NCI-H446 (cell line): ENCODE data around the gene PPP2R5B.

ENCODE experiments used
- DNase-seq, 2 experiments: peaks; one replicate each; lab custom pipeline; 2025; lab: John Stamatoyannopoulos, UW

The PPP2R5B gene

DNA sequence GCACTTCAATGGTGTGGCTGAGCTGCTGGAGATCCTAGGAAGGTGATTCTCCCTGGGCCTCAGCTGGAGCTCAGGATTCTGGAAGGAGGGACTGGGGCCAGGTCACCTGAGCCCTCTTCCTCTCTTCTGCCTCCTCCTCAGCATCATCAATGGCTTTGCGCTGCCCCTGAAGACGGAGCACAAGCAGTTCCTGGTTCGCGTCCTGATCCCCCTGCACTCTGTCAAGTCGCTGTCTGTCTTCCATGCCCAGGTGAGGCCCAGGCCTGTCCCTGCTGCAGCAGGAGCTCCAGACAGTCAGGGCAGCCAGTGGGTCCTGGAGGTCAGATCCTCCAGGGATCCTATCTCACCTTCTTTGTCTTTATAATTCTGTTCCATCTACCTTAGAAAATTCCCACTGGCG lies 5.9 kb downstream of the PPP2R5B start:
- no peak for DNase-seq

DNA sequence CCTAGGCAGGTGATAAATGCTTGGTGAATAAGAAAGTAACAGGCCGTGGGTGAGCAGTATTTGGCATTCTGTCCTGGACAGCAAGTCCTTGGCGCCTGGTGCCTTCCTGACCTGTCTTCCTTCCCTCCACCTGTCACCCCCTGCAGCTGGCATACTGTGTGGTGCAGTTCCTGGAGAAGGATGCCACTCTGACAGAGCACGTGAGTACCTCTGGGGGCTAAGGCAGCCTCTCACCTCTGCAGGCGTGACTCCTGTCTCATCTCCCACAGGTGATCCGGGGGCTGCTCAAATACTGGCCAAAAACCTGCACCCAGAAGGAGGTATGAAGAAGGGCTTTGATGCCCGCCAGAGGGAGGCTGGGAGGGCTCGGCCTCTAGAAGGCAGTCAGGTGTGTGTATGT lies 6.8 kb downstream of the PPP2R5B start:
- DNase-seq, result no peak

DNA sequence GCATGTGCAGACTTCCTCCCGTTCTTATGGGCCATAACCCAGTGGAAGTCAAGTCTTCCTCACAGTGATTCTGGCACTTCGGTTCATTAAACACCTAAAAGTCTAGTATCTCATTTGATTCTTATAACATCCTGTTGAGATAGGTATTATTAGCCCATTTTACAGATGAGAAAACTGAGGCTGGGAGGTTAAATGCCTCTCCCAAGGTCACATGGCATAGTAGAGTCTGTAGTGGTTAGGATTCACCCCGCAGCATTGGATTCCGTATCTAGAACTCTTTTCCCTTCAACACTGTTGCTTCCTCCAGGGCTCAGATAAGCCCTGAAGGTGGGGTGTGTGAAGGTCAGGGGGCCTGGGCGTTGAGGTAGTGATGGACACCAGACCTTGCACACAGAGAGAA lies 7.8 kb downstream of the PPP2R5B start:
- DNase-seq, result no peak

DNA sequence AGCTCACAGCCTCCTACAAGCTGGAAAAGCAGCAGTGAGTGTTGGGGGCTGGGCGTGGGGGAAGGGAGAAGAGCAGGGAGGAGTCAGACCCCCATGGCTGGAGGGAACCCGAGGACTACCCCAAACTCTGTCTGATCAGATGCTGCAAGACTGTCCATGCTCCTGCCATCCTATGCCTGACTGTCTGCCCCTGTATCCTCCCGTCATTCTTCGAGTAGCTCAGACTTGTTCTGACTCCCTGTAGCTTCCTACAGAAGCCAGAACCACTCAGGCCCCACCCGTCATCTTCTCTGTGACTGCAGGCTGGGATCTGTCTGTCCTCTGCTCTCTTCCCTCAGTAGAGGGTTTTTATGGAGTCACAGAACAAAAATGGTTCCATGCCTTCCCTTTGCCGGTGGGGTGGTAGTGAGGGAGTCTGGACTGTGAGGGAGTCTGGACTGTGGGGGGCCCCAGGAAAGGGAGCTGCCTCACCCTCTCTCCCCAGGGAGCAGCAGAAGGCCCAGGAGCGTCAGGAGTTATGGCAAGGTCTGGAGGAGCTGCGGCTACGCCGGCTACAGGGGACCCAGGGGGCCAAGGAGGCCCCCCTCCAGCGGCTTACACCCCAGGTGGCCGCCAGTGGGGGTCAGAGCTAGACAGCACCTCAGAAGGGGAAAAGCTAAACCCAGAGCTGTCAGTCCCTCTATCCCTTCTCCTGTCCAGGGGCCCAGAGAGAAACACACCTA lies 8.9 kb downstream of the PPP2R5B start:
- DNase-seq, result no peak

DNA sequence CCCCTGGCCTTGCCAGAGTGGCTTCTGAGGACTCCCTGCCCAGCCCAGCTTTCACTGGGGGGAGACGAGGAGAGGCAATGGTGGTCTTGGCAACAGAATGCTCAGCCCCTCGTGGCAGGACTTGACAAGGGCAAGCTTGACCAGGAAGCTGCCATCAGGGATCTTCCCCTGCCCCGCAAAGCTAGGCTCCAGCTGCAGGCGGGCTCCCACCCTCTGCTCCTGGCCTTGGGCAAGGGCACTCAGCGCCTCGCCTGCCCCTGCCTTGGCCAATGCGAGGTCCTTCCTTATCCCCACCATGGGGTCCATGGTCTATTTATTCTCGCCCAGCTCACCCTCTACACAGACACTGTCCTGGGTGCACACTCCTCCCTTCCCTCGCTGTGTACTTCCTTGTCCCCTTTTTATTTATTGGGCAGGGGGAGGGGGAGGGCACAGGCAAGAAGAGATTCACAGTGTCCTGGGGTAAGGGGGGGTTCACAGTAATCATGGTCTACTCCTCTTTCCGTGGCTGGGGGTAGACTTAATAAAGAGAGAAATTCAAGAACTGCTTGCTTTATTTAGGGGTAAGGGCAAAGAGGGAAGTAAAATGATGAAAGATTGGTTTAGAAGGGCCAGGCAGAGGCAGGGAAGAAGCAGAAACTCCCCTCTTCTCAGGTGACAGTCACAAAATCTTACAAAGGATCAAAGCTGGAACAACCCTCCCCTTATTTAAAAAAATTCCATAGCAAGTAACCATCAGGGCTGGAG lies 9.6 kb downstream of the PPP2R5B start:
- no peak for DNase-seq

DNA sequence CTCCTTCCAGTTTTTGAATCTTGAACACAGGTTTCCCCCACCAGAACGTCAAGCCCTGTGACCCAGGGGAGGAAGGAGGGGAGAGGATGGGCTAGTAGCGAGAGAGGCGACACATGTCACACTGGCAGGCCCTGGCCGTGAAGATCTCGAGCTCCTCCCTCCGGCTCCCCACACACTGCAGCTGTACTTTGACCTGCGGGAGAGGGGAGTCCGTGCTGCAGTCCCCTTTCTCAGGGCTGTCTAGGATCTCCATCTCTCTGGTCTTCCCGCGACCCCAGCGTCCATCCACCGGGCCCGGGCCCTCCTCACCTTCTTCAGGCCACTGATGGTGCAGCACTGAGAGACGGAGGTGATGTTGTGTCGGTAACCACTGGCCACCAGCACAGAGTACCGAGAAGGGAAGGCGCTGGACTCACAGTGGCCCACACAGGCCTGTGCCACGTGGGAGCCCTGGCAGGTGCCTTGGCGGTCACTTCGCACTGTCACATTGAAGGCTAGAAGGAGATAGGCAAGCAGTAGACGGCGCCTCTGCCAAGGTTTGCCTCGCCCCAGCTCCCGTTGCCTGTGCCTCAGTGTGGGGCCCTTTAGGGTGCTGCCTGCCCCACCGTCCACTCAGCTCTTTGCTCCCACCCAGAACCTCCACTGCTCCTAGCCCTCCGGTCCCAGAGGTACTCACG lies 10.3 kb downstream of the PPP2R5B start:
- no peak for DNase-seq

DNA sequence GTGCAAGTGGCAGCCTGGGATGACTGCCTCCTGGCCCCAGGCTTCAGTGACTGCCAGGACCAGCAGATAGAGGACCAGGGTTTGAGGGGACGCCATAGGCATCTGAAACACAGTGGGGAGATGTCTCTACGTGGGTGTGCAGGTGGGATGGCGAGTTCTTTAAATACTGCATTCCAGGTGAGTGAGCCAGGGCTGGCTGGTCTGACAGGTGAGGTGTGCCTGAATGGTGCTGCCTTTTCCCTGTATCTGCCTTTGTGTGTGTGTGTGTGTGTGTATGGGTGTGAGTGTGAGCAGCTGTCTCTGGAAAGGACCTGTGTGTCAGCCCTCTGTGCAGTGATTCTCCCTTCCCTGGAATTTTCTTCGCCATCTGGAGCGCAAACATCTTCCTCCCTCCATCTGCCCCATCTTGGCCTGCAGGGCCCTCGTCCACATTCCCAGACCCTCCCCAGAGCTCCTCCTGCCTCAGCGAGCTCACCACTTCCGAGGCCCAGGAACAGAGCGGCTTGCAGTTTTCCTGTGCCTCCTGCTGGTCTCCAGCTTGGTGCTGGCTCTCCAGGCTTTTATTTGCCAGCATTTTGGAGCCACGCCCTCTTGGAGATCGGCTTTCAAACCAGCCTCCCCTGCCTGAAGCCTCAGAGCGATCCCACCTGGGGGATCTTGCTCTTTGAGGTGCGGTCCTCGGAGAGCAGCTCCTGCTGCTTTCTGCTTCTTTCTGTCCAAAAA lies 11.0 kb downstream of the PPP2R5B start, which contains the start of gene GPHA2:
Gene GPHA2, minus strand, starts transcription at position 535 of the 723 bp plus-strand sequence. Its CDS starts 433 bp downstream, at position 102.
- peak in 1 of 2 experiments; percentile 57 for DNase-seq

DNA sequence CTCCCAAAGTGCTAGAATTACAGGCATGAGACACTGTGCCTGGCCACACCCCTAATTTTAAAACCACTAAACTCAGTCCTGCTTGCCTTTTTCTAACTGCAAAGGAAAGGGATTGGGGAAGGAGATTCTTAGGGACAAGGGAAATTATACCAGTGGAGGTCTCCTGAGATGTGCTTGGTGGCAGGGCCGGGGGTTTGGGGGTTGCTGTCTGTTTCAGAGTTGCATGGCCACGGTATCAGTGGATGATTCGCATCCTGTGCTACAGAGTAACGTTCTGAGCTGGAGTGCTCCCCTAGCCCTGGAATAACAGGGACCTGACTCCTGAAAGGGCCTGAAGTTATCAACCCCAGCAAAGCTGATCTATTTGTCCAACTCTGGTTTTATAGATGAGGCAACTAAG lies 12.1 kb downstream of the PPP2R5B start:
- no peak for DNase-seq

DNA sequence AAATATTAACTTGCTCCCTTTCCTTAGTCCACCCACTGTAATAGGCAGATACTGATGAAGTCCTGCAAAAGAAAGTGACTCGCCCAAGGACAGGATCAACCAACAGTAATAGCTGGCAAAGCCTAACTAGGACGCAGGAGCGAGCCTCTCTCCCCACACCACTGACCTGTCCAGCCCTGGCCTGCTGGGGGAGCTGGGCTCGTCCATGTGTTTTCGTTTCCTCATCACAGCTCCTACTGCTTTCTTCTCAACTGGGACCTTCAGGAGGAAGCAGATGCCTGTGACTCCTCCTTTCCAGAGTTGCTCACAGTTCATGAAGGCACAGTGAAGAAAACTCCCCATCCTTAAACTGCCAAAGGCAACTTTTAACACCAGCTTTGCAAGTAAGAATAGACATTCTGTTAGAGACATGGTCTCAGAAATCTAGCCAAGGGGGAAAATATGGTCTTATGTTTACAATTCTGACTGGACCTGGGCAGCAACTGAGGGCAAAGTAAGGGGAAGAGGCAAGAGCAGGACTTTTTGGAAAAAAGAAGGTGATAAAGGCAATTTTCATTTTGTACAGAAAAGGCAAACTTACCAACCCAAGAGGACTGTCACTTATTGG lies 22.8 kb downstream of the PPP2R5B start:
- no peak for DNase-seq

DNA sequence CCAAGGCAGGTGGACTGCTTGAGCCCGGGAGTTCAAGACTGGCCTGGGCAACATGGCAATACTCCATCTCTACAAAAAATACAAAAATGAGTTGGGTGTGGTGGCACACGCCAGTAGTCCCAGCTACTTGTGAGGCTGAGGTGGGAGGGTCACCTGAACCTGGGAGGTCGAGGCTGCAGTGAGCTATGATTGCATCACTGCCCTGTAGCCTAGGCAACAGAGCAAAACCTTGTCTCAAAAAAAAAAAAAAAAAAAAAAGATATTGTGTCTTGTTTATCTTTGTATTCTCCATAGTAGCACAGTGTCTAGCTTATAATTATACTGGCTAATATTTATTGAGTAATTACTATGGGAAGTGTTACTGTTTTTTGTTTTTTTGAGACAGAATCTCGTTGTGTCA lies 27.0 kb downstream of the PPP2R5B start:
- no peak for DNase-seq

DNA sequence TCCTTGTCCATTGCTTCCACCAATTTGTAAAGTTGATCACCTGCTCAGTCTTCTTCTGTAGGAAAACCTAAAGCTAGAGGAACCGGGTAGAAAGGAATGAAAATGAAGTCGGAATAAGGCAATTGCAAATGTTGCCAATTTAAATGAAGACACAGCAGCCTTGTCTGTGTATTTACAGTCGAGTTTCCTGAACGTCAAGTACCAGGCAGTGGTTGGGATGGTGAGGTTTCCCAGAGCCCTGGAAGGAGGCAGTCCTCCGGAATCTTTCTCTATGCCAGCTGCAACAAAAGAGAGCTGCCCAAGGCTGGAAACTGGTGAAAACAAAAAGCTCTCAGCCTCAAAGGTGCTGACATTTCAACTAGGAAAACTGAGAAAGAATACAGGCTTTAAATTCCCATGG lies 29.7 kb downstream of the PPP2R5B start:
- DNase-seq, result no peak

DNA sequence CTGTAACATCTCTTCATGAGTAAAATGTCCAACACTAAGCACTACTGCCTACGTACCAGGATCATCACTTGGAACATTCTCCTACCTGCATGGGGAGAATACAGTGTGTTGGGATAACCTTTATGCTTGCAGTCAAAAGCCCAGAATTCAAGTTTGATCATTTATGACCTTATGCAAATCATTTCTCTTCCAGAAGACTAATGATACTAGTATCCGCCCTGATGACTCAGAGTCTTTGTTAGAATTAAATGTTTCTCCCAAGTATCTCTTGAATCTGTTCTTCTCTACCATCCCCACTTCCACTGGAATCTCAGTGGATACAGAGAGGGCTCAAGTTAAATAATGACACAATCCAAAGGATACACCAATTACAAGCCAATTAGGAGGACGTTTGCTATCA lies 35.0 kb downstream of the PPP2R5B start:
- DNase-seq, result no peak

DNA sequence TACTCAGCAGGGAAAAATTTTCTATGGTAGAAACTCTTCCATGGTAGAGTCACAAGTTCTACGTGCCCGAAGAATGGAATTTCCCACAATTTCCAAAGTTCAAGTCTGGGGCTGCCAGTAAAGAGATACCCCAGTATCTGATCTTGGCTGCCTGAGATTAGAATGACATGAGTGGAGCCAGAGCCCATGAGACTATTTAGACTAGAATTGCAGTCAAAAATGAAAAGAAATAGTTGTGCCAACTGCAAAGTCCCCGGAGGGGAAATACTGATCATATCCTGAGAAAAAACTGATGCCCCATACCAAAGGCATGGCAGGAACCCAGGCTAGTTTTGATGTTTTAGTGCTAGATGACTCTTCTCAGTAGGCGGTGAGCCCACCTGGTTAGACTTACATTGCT lies 36.2 kb downstream of the PPP2R5B start:
- DNase-seq, result no peak

DNA sequence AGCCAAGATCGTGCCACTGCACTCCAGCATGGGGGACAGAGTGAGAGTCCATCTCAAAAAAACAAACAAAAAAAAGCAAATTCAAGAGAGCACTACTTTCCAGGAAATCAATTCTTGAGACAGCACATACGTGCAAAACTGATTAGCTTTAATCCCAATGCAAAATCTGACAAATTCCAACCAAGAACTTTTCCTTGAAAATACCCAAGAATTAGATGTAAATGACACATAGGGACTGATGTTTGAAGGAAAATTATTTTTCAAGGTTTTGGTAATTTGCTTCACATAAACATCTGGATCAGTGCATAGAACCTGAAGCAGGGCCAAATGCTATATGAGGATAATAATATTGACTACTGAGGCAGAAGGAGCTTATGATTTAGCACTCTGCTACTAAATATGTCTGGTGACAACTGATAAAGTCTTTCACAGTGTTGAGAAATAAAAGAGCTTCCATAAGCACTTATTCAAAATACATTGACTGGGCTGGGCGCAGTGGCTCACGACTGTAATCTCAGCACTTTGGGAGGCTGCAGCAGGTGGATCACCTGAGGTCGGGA lies 38.7 kb downstream of the PPP2R5B start:
- DNase-seq, result no peak

DNA sequence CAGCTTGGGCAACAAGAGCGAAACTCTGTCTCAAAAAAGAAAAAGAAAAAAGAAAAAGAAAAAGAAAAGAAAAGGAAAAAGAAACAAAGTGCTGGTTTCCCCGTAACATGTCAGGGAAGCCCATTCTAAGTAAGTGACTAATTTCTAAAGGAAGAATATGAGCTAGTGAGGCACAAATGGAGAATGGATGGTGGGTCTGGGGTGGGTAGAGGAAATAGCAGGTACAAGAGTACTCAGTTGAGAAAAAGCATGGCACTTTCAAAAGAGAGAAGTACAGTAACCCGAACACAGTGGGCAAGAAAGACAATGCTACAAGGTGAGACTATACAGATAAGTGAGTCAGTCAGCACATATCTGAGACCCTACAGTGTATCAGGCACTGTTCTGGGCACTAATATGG lies 42.9 kb downstream of the PPP2R5B start:
- no peak for DNase-seq

DNA sequence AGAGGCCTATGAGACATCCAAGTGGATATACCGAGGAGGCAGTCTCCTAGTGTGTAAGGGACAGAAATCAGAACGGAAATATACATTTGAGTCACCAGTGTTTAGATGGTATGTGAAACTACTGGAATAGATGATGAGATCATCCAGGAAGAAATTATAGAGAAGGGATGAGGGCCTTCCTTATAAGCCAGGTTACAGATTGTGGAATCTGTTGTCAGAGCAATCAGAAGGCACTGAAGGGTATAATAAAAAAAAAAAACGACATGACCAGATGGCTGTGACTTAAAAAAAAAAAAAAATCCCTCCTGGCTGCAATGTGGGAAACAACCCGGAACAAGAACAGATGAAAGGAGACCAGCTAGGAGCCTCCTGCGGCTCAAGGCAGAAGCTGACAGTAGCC lies 44.7 kb downstream of the PPP2R5B start:
- peak in 1 of 2 experiments; percentile 50 for DNase-seq

DNA sequence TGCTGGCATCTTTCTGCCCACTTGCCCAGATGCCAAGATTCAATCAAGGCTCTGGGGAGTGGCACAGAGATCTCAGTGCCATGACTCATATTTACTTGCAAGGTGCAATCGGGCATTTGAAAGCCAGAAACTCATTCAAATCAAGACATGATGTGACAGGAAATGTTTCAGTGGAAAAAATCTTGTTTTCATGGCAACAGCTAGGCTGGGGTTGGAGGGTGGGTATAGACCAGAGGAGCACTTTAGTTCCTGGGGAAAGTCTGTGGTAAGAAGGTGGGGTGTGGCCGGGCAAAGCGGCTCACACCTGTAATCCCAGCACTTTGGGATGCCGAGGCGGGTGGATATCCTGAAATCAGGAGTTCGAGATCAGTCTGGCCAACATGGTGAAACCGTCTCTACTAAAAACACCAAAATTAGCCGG lies 46.3 kb downstream of the PPP2R5B start:
- DNase-seq, result no peak

DNA sequence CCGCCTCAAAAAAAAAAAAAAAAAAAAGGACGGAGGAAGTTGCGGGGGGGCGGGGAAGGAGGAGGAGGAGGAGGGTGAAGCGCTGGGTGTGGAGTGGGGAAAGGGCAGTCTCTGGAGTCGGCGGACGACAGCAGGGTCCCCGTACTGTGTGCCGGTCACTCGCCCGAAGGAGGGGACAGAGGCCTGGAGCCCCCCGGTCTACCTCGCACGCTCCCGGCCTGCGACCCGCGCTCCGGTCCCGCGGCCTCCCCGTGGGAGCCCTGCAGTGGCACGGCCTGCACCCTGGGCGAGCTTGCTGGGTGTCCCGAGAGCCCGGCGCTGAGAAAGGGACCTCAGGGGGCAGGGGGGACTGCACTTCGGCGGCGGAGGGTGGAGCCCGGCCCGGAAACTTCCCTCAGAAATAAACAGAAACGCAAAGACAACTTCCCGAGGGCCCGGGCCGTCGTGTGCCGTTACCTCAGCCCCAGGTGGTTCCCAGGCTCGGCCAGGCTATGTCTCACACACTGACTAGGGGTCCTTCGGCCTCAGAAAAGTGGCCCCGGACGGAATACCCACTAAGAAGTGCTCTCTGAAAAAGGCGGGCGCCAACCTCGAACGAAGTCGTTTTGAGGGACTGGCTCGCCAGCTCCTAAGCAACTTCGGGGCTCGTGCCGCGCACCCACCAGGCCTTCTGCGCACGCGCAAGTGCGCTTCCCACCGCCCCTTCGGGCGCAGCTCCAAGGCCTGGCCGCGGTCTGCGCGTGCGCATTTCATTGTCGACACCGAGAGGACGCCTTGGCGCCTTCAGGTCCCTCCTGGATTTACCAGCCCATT lies 47.1 kb downstream of the PPP2R5B start, which contains the start of gene MAJIN:
Gene MAJIN, minus strand, starts transcription at position 688 of the 813 bp plus-strand sequence. CDS start 12,703 bp downstream, outside the sequence.
- no peak for DNase-seq

DNA sequence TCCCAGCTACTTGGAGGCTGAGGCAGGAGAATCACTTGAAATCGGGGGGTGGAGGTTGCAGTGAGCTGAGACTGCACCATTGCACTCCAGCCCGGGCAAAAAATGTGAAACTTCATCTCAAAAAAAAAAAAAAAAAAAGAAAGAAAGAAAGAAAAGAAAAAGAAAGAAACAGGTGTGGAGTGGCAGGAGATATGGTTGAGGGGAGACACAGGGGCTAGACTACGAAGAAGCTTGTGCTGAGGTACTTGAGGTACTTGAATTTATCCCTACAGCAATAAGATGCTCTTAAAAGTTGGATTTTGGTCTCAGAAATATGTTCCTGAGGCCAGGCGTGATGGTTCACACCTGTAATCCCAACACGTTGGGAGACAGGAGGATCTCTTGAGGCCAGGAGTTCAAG lies 49.6 kb downstream of the PPP2R5B start:
- DNase-seq, result no peak

DNA sequence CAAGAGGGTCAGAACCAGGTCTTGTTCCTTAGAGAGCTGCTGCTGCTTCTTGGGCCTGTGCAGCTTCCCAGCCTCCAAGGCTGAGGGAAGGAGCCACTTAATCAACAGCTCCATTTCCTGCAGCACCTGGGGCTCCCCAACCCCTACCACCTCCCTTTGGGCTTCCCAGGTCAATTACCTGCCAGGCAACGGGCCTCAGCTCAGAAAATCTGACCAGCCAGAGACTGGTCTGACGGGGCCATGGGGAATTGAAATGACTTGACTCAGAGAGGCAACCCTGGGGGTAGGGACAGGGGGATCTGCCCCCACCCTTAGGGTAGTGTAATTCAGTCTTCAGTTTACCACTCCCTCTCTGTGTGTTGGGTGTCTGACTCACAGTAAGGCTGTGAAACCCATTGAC lies 52.2 kb downstream of the PPP2R5B start:
- no peak for DNase-seq
